ENCODE data around the gene ATG4B. TPM values are rescaled to one million over a fixed set of nuclear protein-coding genes. Genes with fewer than 3 reads are reported as not detected.

Gene ATG4B
- total and polyA plus RNA-seq, 9 of the 15 experiments (the other 6 are each of a cell fraction or from before 2014, with no cell fraction given): 5.9 to 58.8 (median 35.6) TPM

GRCh38 chr2:241645056-241645914, 7.8 kb downstream of the ATG4B start:
- Histone ChIP-seq H3K4me1 (replicated peaks in 1 of 2; ENCODE audit: control insufficient read depth in 2 of 2, insufficient read depth in 2 of 2, low read length in 2 of 2) (peaks cover 0 to 8% of the 10 kb centered on the region in 2 experiments; a peak in 2 of 5 replicates), H3K4me2 (ENCODE audit: insufficient read depth, low read length) (no peak overlapping the region), H3K4me3 (no peak overlapping the region), H4K20me1 (replicated peaks; ENCODE audit: control insufficient read depth, insufficient read depth, low read length) (peaks cover 3% of the 10 kb centered on the region; the same call in 1 of the 2 replicates), H3K27me3 (ENCODE audit: control insufficient read depth in 2 of 2, insufficient read depth in 2 of 2, low read length in 2 of 2) (no peaks in the 10 kb centered on the region), H3K36me3 (ENCODE audit: control insufficient read depth, insufficient read depth, low read length) (peaks cover 11% of the 10 kb centered on the region; the same call in 1 of the 3 replicates), H3K79me2 (ENCODE audit: control insufficient read depth, insufficient read depth, low read length) (peaks cover 63% of the 10 kb centered on the region), H3K27ac (ENCODE audit: extremely low read depth, low read depth, low read length) (no peak overlapping the region), H3K9me1 (ENCODE audit: control insufficient read depth, insufficient read depth, low read length) (no peaks in the 10 kb centered on the region), H2AFZ (ENCODE audit: low read depth, low read length) (no peak overlapping the region), H3K9ac (ENCODE audit: insufficient read depth in 1 of 2, low read depth in 2 of 2, low read length in 2 of 2) (no peak overlapping the region), H3K9me3 (replicated peaks; ENCODE audit: control insufficient read depth, insufficient read depth, low read depth, low read length) (no peaks in the 10 kb centered on the region)
- TF ChIP-seq ZBTB33 (CRISPR knock-in tag; IDR thresholded peaks at IDR 0.05): peak; percentile 94
- TF ChIP-seq, protein P1, sequence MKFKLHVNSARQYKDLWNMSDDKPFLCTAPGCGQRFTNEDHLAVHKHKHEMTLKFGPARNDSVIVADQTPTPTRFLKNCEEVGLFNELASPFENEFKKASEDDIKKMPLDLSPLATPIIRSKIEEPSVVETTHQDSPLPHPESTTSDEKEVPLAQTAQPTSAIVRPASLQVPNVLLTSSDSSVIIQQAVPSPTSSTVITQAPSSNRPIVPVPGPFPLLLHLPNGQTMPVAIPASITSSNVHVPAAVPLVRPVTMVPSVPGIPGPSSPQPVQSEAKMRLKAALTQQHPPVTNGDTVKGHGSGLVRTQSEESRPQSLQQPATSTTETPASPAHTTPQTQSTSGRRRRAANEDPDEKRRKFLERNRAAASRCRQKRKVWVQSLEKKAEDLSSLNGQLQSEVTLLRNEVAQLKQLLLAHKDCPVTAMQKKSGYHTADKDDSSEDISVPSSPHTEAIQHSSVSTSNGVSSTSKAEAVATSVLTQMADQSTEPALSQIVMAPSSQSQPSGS (CRISPR knock-in tag; IDR thresholded peaks at IDR 0.05): no peak
- no peak for TF ChIP-seq ESRRB (CRISPR knock-in tag; IDR thresholded peaks at IDR 0.05; ENCODE audit: borderline replicate concordance)
- ATAC-seq (peak; percentile 27; the same call in 2 of the 3 replicates), FAIRE-seq (no peak), DNase-seq (ENCODE audit: extremely low read depth in 1 of 4, low spot score in 3 of 4) (no peak)
- ChIA-PET POLR2A (interaction anchor here (0.6 to 0.8 kb wide), 2 partner anchors 19 to 275 kb away, joined by 3 read pairs; no protein-coding TSS in a partner anchor), CTCF (ENCODE audit: low intra/inter-chr PET ratio) (no interaction called here)
- intact Hi-C loops (cut with micrococcal nuclease) (no loop called here), in situ Hi-C loops (cut with MboI) (no loop called here)
- no TSS peak for BruUV-seq (replicated peaks)
- 87% methylated on average over 15 of the region's 26 CpGs for WGBS (ENCODE audit: insufficient coverage, low coverage, missing lambda C conversion rate)
